Esophagus squamous epithelium (tissue), 5 donors: Measurements from ENCODE around the gene TNN. TPM values are rescaled to one million over a fixed set of nuclear protein-coding genes. Genes with fewer than 3 reads are reported as not detected.
A peak's percentile ranks its signal among the peaks of the same experiment; 100 is the strongest.

ENCODE experiments used
- DNase-seq: peaks from one replicate; lab custom pipeline; 2025; lab: John Stamatoyannopoulos, UW
- H3K27ac ChIP-seq, 4 donors: fragments of 200-600 bp; sonication (generic); one replicate each; pipeline ENCODE4 v1.5.1; 2016 to 2019; ENCODE audit warnings: mild to moderate bottlenecking in 1 of 4
- H3K27me3 ChIP-seq, 4 donors: fragments of 200-600 bp; sonication (generic); 1 replicate in 3 of 4; 2 replicates in 1 of 4; pipeline versions ENCODE4 v1.5.1 to v1.6.0; 2017 to 2021; ENCODE audit warnings: antibody characterized with exemption in 1 of 4
- H3K36me3 ChIP-seq, 3 donors: fragments of 200-600 bp; sonication (generic); one replicate each; pipeline ENCODE4 v1.5.1; 2016 to 2019
- H3K4me1 ChIP-seq, 3 donors: fragments of 200-600 bp; sonication (generic); one replicate each; pipeline ENCODE4 v1.5.1; 2017 to 2019
- H3K4me3 ChIP-seq, 4 donors: fragments of 200-600 bp; sonication (generic); 1 replicate in 3 of 4; 2 replicates in 1 of 4; pipeline ENCODE4 v1.5.1; 2016 to 2019; ENCODE audit warnings: mild to moderate bottlenecking in 2 of 4, moderate library complexity in 1 of 4
- H3K9me3 ChIP-seq, 3 donors: fragments of 200-600 bp; sonication (generic); one replicate each; pipeline ENCODE4 v1.5.1; 2016 to 2019
- POLR2A ChIP-seq, 4 donors: fragments of 450-650 bp; IDR thresholded peaks; one replicate each; pipeline ENCODE4 v1.6.1; 2017; ENCODE audit warnings: antibody characterized with exemption in 4 of 4, mild to moderate bottlenecking in 4 of 4, moderate library complexity in 3 of 4
- WGBS, 2 donors: methylation state at CpG; one replicate each; pipeline ENCODE4 v1.1.5; 2018; 5-methylcytosine and 5-hydroxymethylcytosine counted together
- intact Hi-C: fragments of 100-400 bp; cut with DNase I; formaldehyde crosslinking; loops from one replicate; pipeline ENCODE4 v1.15.0; 2022
- total RNA-seq, 4 donors: library from RNA; depleted of rRNA; stranded (reverse); fragments of >200 nt; gene quantifications; one replicate each; pipeline ENCODE4 v1.1.0, GENCODE V29; 2016
- TF ChIP-seq, protein P1 (sequence below), 6 experiments: fragments of 450-650 bp in 4 of 6; fragments of 200-600 bp in 2 of 6; sonication (generic) in 2 of 6; IDR thresholded peaks; one replicate each; pipeline ENCODE4 v1.5.1; 2016 to 2019; ENCODE audit warnings: antibody characterized with exemption in 6 of 6, mild to moderate bottlenecking in 4 of 6, moderate library complexity in 4 of 6
- donor health status: DM: yes; HTN: yes; CAD: no.

Gene TNN
- total RNA-seq, 4 donors from 2014 or later: under 0.01 to 0.09 TPM; not detected in 2

DNA sequence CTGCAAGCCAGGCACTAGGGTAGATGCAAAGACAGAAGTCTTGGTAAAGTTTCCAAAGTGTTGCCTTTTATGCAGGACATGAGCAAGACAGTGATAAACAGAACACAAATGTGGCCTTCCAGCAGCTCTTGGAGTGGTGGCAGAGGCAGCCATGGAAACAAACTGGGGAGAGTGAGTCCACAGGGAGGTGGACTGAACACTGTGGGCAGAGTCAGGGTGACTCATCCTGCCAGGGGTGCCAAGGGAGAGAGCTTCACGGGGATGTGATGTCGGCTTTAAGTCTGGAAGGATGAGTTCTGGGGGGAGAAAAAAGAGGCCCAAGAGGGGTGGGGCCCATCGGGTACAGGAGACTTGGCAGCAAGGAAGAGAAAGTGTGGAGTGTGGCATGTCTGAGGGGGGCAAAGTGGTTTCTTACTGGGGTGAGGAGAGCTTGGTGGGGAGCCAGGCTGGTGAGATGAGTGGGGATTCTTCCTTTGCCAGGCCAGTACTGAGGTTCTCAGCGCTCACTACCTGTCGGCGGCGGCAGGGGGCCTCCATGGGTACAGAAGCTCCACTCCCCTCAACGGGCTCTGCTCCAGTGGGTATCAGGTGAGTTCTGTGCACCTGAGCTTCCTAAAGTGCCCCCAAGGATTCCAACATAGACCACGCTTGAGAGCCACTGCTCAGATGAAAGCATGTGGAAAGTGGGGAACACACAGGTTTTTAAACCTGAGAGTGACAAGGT is 83.1 kb downstream of the TNN start:
- DNase-seq: no peak

DNA sequence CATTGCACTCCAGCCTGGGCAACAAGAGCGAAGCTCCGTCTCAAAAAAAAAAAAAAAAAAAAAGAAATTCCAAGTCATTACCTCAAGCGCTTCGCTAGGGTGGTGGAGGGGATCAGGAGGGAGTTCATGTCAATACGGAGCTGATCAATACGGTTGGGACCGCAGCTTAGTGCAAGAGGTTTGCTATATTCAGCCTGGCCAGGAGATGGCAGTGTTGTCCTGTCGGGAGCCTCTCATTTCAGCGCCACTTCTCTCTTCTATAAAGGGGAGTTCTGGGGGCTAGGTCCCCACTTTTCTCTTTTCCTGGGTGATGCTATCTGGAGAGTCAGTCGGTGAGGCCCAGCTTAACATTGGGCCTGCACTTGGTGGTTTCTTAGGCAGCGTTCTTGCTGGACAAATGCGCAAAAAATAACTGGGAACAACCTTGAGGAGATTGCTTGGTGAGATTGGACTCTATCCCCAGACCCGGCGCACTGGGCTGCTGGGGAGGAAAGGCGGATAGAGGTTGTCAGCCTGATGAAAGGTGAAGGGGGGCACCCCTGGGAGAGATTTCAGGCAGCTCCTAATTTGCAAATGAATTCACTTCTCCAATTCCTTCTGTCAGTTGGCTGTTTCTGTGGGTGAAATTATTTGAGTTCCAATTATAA is 84.5 kb downstream of the TNN start:
- Histone ChIP-seq H3K27ac (no peak overlapping the region), H3K4me3 (no peak overlapping the region), H3K4me1 (peaks cover 0 to 8% (median 0%) of the 10 kb centered on the region in 3 donors), H3K9me3 (no peaks in the 10 kb centered on the region), H3K36me3 (no peaks in the 10 kb centered on the region), H3K27me3 (peaks cover 0 to 50% (median 0%) of the 10 kb centered on the region in 4 donors)
- 3% methylated on average over 12 to 15 of the region's 15 CpGs for WGBS, 2 donors
- no peak for TF ChIP-seq POLR2A (IDR thresholded peaks at IDR 0.05)
- TF ChIP-seq, protein P1, sequence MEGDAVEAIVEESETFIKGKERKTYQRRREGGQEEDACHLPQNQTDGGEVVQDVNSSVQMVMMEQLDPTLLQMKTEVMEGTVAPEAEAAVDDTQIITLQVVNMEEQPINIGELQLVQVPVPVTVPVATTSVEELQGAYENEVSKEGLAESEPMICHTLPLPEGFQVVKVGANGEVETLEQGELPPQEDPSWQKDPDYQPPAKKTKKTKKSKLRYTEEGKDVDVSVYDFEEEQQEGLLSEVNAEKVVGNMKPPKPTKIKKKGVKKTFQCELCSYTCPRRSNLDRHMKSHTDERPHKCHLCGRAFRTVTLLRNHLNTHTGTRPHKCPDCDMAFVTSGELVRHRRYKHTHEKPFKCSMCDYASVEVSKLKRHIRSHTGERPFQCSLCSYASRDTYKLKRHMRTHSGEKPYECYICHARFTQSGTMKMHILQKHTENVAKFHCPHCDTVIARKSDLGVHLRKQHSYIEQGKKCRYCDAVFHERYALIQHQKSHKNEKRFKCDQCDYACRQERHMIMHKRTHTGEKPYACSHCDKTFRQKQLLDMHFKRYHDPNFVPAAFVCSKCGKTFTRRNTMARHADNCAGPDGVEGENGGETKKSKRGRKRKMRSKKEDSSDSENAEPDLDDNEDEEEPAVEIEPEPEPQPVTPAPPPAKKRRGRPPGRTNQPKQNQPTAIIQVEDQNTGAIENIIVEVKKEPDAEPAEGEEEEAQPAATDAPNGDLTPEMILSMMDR (IDR thresholded peaks at IDR 0.05): peak; percentile 73 to 92 (median 82)
- intact Hi-C loops: loop anchor here (2.0 to 10.0 kb wide), 2 partner anchors 73 to 167 kb away; no protein-coding TSS in a partner anchor
- DNase-seq: no peak

More for the DNA sequence above, 83.1 kb downstream of the TNN start:
- Histone ChIP-seq H3K27me3 (peaks cover 0 to 44% (median 0%) of the 10 kb centered on the region in 4 donors), H3K36me3 (no peaks in the 10 kb centered on the region), H3K27ac (peak overlapping the region in 2 of 4 donors; percentile 21 to 57), H3K4me1 (peaks cover 0 to 14% (median 0%) of the 10 kb centered on the region in 3 donors), H3K9me3 (no peaks in the 10 kb centered on the region), H3K4me3 (no peak overlapping the region)
- 57 to 59% methylated on average over 9 of the region's 9 CpGs for WGBS, 2 donors
- intact Hi-C loops: loop anchor here (10.0 kb wide), 1 partner anchor 74 kb away; no protein-coding TSS in a partner anchor
- no peak for TF ChIP-seq POLR2A (IDR thresholded peaks at IDR 0.05)
- TF ChIP-seq, protein P1 (IDR thresholded peaks at IDR 0.05): no peak

DNA sequence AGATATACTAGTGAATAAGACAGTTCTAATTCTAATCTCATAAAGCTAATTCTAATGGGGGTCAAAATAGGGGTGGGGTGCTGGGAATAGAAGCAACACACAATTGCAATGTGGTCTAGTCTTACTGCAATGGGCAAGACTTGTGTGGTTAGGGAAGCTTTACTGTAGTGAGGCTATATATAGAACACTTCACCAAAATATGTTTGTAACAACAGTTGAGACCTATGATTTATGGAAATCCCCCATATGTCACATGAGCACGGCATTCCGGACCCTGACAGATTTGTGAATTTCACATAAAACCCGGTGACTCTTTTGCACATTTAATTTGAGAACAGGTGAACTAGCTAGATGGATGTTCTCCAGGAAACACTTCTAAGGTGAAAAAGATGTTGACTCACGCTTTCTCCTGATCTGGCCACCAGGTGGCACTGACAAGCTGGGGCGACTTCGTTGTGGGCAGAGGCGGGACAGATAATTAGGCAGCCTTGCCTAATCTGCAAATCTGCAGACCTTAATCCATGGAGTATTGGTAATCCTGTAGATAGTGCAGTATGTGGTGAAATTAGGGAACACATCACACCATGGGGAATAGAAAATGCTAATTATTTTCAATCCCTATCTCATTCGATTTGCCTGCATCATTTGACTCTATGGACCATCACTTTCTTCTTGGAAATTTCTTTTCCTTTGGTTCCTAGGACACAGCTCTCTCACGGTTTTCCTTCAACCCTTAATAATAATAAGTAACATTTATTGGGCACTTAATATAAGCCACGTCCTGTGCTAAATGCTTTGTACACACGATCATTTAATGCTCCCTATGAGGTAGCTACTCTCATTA is 87.2 kb downstream of the TNN start:
- peaks cover 0 to 49% (median 0%) of the 10 kb centered on the region in 4 donors for H3K27me3 ChIP-seq
- TF ChIP-seq, protein P1 (IDR thresholded peaks at IDR 0.05): peak; percentile 86 to 95 (median 90)
- TF ChIP-seq POLR2A (IDR thresholded peaks at IDR 0.05): no peak
- no peaks in the 10 kb centered on the region for H3K9me3 ChIP-seq
- peaks cover 0 to 18% (median 0%) of the 10 kb centered on the region in 3 donors for H3K36me3 ChIP-seq
- no peak overlapping the region for H3K27ac ChIP-seq
- DNase-seq: no peak
- peaks cover 0 to 8% (median 0%) of the 10 kb centered on the region in 3 donors for H3K4me1 ChIP-seq
- H3K4me3 ChIP-seq: no peak overlapping the region
- 20 to 25% methylated on average over 11 of the region's 11 CpGs for WGBS, 2 donors
- intact Hi-C loops: loop anchor here (10.0 kb wide), 1 partner anchor 70 kb away; no protein-coding TSS in a partner anchor

DNA sequence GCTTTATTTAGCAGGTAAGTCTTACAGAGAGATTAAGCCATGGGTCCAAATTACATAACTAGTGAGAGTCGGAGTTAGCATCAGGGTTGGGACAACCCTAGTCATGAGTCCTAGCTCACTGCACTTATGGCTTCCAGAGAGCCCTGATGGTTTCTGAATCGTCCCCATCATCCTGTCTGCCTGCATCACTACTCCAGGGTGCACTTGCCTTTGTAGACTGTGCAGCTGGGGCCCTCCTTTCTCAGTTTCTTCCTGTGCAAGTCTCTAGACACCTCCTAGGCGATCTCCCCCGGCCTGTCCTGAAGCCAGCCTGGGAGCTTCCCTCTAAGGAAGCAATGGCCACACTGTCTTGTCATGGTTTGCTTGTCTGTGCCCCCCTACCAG is 87.8 kb downstream of the TNN start:
- H3K27me3 ChIP-seq: peaks cover 0 to 43% (median 0%) of the 10 kb centered on the region in 4 donors
- H3K9me3 ChIP-seq: no peaks in the 10 kb centered on the region
- no peak for DNase-seq
- WGBS, 2 donors: 61 to 78% methylated on average over 4 of the region's 4 CpGs
- no peak overlapping the region for H3K4me3 ChIP-seq
- intact Hi-C loops: loop anchor here (10.0 kb wide), 1 partner anchor 69 kb away; no protein-coding TSS in a partner anchor
- H3K27ac ChIP-seq: no peak overlapping the region
- no peak for TF ChIP-seq POLR2A (IDR thresholded peaks at IDR 0.05)
- TF ChIP-seq, protein P1 (IDR thresholded peaks at IDR 0.05): no peak
- H3K4me1 ChIP-seq: peaks cover 0 to 8% (median 0%) of the 10 kb centered on the region in 3 donors
- H3K36me3 ChIP-seq: peaks cover 0 to 24% (median 0%) of the 10 kb centered on the region in 3 donors
